HG02571 (cell line): ENCODE measurements around the gene RIN1.

Experiments used
- ATAC-seq: cut with Tn5 transposase; IDR thresholded peaks from one replicate; pipeline ENCODE4 v1.9.1; 2021; ENCODE audit warnings: mild to moderate bottlenecking, moderate library complexity; ENCODE audit not compliant: unreplicated experiment

Gene RIN1

GRCh38 chr11:66309475-66309874 lies 26.8 kb downstream of the RIN1 start:
- no peak for ATAC-seq

GRCh38 chr11:66302656-66303055 lies 33.6 kb downstream of the RIN1 start:
- no peak for ATAC-seq

GRCh38 chr11:66299186-66299585 lies 37.0 kb downstream of the RIN1 start:
- ATAC-seq, result no peak

- no peak for ATAC-seq
These were observed 38.6 kb downstream of the RIN1 start for GRCh38 chr11:66297610-66298009.

- ATAC-seq, result no peak
These were observed 41.3 kb downstream of the RIN1 start for GRCh38 chr11:66294626-66295620.

GRCh38 chr11:66293777-66294625 lies 42.2 kb downstream of the RIN1 start:
- no peak for ATAC-seq

GRCh38 chr11:66293352-66293751 lies 42.9 kb downstream of the RIN1 start:
- ATAC-seq, result no peak

GRCh38 chr11:66292543-66293332 lies 43.5 kb downstream of the RIN1 start:
- ATAC-seq, result no peak

GRCh38 chr11:66291706-66292542 lies 44.3 kb downstream of the RIN1 start, which contains the start of gene TMEM151A:
TMEM151A (plus strand) TSS chr11:66291894; CDS start chr11:66292014, 120 bp downstream.
- ATAC-seq, result no peak

GRCh38 chr11:66291303-66291705 lies 44.9 kb downstream of the RIN1 start:
- ATAC-seq, result no peak

GRCh38 chr11:66290330-66290621 lies 46.0 kb downstream of the RIN1 start:
- ATAC-seq, result no peak

- peak; percentile 27 for ATAC-seq
These were observed 46.5 kb downstream of the RIN1 start for GRCh38 chr11:66289548-66290329.

- ATAC-seq, result peak; percentile 89
These were observed 47.3 kb downstream of the RIN1 start, which contains the start of gene YIF1A for GRCh38 chr11:66288671-66289547. YIF1A (minus strand) TSS chr11:66289143; CDS start chr11:66288985, 158 bp downstream.

- no peak for ATAC-seq
These were observed 48.2 kb downstream of the RIN1 start for GRCh38 chr11:66287889-66288670.

- ATAC-seq, result no peak
These were observed 48.9 kb downstream of the RIN1 start for GRCh38 chr11:66287211-66287888.

- ATAC-seq, result no peak
These were observed 49.5 kb downstream of the RIN1 start for GRCh38 chr11:66286699-66287098.
